ENCODE results near the gene TEX261. TPM values are rescaled to one million over a fixed set of nuclear protein-coding genes. Genes with fewer than 3 reads are reported as not detected.

The TEX261 gene
- total and polyA plus RNA-seq, 3 donors from 2014 or later: 39.0 to 133 (median 40.7) TPM

GRCh38 chr2:70975237-70975636, 19.4 kb downstream of the TEX261 start:
- WGBS, 2 donors: 87 to 96% methylated on average over 2 of the region's 2 CpGs
- Histone ChIP-seq H3K27ac (no peak overlapping the region), H3K4me1 (peaks cover 15% of the 10 kb centered on the region), H3K36me3 (ENCODE audit: low read depth, missing control alignments) (no peaks in the 10 kb centered on the region), H3K4me3 (no peak overlapping the region), H3K9me3 (no peaks in the 10 kb centered on the region), H3K27me3 (no peaks in the 10 kb centered on the region)
- peak; percentile 9 for DNase-seq
- TF ChIP-seq CTCF (IDR thresholded peaks at IDR 0.05): no peak
- no peak for TF ChIP-seq POLR2A (IDR thresholded peaks at IDR 0.05)
- intact Hi-C loops (cut with DNase I; ENCODE audit: low total_unique reads): no loop called here

- intact Hi-C loops (cut with DNase I; ENCODE audit: low total_unique reads): no loop called here
- 93 to 94% methylated on average over 3 of the region's 3 CpGs for WGBS, 2 donors
- no peak for TF ChIP-seq POLR2A (IDR thresholded peaks at IDR 0.05)
- TF ChIP-seq CTCF (IDR thresholded peaks at IDR 0.05): no peak
- Histone ChIP-seq H3K27ac (no peak overlapping the region), H3K4me3 (no peak overlapping the region), H3K36me3 (ENCODE audit: low read depth, missing control alignments) (no peaks in the 10 kb centered on the region), H3K9me3 (no peaks in the 10 kb centered on the region), H3K27me3 (no peaks in the 10 kb centered on the region), H3K4me1 (peaks cover 15% of the 10 kb centered on the region)
- peak; percentile 8 for DNase-seq
Observed at GRCh38 chr2:70974592-70974991, 20.1 kb downstream of the TEX261 start.

GRCh38 chr2:70967189-70967588, 27.5 kb downstream of the TEX261 start:
- Histone ChIP-seq H3K27me3 (no peaks in the 10 kb centered on the region), H3K9me3 (no peaks in the 10 kb centered on the region), H3K27ac (no peak overlapping the region), H3K36me3 (ENCODE audit: low read depth, missing control alignments) (no peaks in the 10 kb centered on the region), H3K4me1 (peaks cover 6% of the 10 kb centered on the region), H3K4me3 (no peak overlapping the region)
- TF ChIP-seq CTCF (IDR thresholded peaks at IDR 0.05) (no peak), POLR2A (IDR thresholded peaks at IDR 0.05) (no peak)
- intact Hi-C loops (cut with DNase I; ENCODE audit: low total_unique reads): no loop called here
- WGBS, 2 donors: 68 to 79% methylated on average over 4 of the region's 4 CpGs
- no peak for DNase-seq

GRCh38 chr2:70966681-70967080, 28.0 kb downstream of the TEX261 start:
- H3K36me3 ChIP-seq (ENCODE audit: low read depth, missing control alignments): no peaks in the 10 kb centered on the region
- no peaks in the 10 kb centered on the region for H3K27me3 ChIP-seq
- intact Hi-C loops (cut with DNase I; ENCODE audit: low total_unique reads): no loop called here
- peaks cover 6% of the 10 kb centered on the region for H3K4me1 ChIP-seq
- no peak for TF ChIP-seq CTCF (IDR thresholded peaks at IDR 0.05)
- no peak for TF ChIP-seq POLR2A (IDR thresholded peaks at IDR 0.05)
- peak; percentile 0 for DNase-seq
- no peaks in the 10 kb centered on the region for H3K9me3 ChIP-seq
- no peak overlapping the region for H3K27ac ChIP-seq
- H3K4me3 ChIP-seq: no peak overlapping the region
- WGBS, 2 donors: 77 to 82% methylated on average over 4 of the region's 4 CpGs

- no peaks in the 10 kb centered on the region for H3K36me3 ChIP-seq (ENCODE audit: low read depth, missing control alignments)
- H3K27me3 ChIP-seq: no peaks in the 10 kb centered on the region
- no peaks in the 10 kb centered on the region for H3K9me3 ChIP-seq
- no peak overlapping the region for H3K27ac ChIP-seq
- intact Hi-C loops (cut with DNase I; ENCODE audit: low total_unique reads): no loop called here
- TF ChIP-seq POLR2A (IDR thresholded peaks at IDR 0.05) (no peak), CTCF (IDR thresholded peaks at IDR 0.05) (no peak)
- peak; percentile 13 for DNase-seq
- H3K4me1 ChIP-seq: peaks cover 6% of the 10 kb centered on the region
- peak overlapping the region; percentile 20 to 57 for H3K4me3 ChIP-seq
- 30 to 57% methylated on average over 14 of the region's 14 CpGs for WGBS, 2 donors
Observed at GRCh38 chr2:70965506-70965905, 29.2 kb downstream of the TEX261 start.

Data from testis (tissue), 3 donors.